Measurements from ENCODE around the gene SPRN.
A peak's percentile ranks its signal among the peaks of the same experiment; 100 is the strongest.
"Not testable (repeated sequence)": the region's sequence is repeated elsewhere in the genome, so short reads cannot be mapped to it uniquely, and the experiment has no call there.

SPRN gene, protein sequence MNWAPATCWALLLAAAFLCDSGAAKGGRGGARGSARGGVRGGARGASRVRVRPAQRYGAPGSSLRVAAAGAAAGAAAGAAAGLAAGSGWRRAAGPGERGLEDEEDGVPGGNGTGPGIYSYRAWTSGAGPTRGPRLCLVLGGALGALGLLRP

DNA sequence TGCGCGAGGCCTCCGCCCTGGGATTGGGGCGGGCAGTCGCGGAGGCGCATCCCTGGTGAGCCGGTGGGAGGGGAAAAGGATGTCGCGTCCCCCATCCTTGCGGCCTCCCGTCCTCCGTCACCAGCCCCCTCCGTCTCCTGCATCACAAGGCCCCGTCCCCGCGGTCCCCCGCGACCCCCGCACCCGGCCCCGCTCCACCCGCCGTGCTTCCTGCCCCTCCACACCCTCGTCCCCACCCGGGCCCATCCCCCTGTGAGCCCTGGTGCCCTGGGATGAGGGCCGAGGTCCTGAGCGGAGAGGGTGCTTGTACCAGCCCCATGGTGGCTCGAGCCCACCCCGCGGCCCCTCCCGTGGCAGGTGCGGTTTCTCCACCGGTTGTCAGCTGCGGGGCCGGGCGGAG is at the start of gene SPRN:
Gene SPRN (minus strand): TSS at position 25 of the 400 bp plus-strand sequence. CDS start 944 bp downstream, outside the sequence.
- in situ Hi-C loops (cut with HindIII; ENCODE audit: low sequenced_read_pairs); DNase-seq (ENCODE audit: low read depth): not testable (repeated sequence)
- H3K4me3 ChIP-seq (ENCODE audit: low read depth, low read length): peak within 1 kb of the TSS; percentile 15

DNA sequence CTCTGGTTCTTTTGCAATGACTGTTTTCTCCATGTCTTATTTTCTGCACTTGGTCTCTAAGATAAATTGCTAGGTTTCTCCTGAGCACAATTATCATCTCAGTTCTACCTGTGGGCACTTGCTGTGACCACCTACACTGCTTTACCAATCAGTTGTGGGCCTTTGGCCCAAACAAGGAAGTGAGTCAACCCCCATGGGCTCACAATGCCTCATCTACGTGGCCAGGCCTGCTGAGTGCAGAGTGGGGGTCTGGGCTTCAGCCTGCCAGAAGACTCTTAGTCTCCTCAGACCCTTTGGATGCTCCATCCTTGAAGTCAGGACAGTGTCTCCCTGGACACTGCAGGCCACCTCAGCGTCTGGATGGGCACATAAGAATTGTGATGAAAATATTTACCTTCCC is 49.6 kb upstream of the SPRN start:
- no peak overlapping the region for H3K4me3 ChIP-seq (ENCODE audit: low read depth, low read length)
- no peak for DNase-seq (ENCODE audit: low read depth)
- in situ Hi-C loops (cut with HindIII; ENCODE audit: low sequenced_read_pairs): no loop called here
- TF ChIP-seq, protein P1, sequence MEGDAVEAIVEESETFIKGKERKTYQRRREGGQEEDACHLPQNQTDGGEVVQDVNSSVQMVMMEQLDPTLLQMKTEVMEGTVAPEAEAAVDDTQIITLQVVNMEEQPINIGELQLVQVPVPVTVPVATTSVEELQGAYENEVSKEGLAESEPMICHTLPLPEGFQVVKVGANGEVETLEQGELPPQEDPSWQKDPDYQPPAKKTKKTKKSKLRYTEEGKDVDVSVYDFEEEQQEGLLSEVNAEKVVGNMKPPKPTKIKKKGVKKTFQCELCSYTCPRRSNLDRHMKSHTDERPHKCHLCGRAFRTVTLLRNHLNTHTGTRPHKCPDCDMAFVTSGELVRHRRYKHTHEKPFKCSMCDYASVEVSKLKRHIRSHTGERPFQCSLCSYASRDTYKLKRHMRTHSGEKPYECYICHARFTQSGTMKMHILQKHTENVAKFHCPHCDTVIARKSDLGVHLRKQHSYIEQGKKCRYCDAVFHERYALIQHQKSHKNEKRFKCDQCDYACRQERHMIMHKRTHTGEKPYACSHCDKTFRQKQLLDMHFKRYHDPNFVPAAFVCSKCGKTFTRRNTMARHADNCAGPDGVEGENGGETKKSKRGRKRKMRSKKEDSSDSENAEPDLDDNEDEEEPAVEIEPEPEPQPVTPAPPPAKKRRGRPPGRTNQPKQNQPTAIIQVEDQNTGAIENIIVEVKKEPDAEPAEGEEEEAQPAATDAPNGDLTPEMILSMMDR (IDR thresholded peaks at IDR 0.05; ENCODE audit: low read depth, low read length, missing control alignments): no peak

GRCh38 chr10:133473270-133473669 is 48.8 kb upstream of the SPRN start:
- in situ Hi-C loops (cut with HindIII; ENCODE audit: low sequenced_read_pairs): no loop called here
- TF ChIP-seq, protein P1 (IDR thresholded peaks at IDR 0.05; ENCODE audit: low read depth, low read length, missing control alignments): no peak
- no peak overlapping the region for H3K4me3 ChIP-seq (ENCODE audit: low read depth, low read length)
- DNase-seq (ENCODE audit: low read depth): no peak

DNA sequence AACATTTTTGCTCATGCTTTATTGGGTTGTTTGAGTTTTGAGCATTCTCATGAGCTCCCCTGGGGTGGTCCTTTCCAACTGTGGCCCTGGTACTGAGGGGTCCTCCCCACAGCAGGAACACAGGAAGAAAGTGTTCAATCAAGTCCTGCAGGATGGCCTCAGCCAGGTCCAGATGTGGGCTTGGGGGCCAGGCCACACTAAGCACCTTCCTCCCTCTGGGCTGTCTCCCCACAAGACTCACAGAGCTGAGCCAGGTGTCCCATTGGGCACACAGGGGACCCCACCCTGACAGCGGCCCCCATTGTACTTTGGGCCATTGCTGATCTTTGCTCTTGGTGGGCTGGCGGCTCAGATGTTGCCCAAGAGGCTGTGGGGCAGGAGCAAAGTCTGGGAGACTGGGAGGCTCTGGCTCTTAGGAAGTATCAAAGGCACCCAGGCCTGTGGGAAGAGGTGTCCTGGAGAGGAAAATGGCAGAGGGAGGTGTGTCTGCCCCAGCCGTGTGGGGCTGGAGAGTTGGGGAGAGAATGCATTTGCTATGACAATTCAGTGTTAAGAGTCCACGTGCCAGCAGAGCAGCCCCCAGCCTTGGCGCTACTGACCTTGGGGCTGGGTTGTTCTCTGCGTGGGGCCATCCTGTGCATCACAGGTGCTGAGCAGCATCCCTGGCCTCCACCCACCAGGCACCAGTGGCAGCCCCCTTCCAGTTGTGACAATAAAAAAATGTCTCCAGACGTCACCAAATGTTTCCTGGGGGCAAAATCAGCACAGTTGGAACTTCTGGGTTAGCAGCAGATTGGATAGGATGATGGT is 47.1 kb upstream of the SPRN start:
- no peak overlapping the region for H3K4me3 ChIP-seq (ENCODE audit: low read depth, low read length)
- in situ Hi-C loops (cut with HindIII; ENCODE audit: low sequenced_read_pairs): no loop called here
- TF ChIP-seq, protein P1 (IDR thresholded peaks at IDR 0.05; ENCODE audit: low read depth, low read length, missing control alignments): no peak
- no peak for DNase-seq (ENCODE audit: low read depth)

DNA sequence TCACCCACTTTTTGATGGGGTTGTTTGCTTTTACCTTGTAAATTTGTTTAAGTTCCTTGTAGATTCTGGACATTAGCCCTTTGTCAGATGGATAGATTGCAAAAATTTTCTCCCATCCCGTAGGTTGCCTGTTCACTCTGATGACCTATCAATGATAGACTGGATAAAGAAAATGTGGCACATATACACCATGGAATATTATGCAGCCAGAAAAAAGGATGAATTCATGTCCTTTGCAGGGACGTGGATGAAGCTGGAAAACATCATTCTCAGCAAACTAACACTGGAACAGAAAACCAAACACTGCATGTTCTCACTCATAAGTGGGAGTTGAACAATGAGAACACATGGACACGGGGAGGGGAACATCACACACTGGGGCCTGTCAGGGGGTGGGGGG is 44.8 kb upstream of the SPRN start:
- H3K4me3 ChIP-seq (ENCODE audit: low read depth, low read length); DNase-seq (ENCODE audit: low read depth); in situ Hi-C loops (cut with HindIII; ENCODE audit: low sequenced_read_pairs): not testable (repeated sequence)

DNA sequence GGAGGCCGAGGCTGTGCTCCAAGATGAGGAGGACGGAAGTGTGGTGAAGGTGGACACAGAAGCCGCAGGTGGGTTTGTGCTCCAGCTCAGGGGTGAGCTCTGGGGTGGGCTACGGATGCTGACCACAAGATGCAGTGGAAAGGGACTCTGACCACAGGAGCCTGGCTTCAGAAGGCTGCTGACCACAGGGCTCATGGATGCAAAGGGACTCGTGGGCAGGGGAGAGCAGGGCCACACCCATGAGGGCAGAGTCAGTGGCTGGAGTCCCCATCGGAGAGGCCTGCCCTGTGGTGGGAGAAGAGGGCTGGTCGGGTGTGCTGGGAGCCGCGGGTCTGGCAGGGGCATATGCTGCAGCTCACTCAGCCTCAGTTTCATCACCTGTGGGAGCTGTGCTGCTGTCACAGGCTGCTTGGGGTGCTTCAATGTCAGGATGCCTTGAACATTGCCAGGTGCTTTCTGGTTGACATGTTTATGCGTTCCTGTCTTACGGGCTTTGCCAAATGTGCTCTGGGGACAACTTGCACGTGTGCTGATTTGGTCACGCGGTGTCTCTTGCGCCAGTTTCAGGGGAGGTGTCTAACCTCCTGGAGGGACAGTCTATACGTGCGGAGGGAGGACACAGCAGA is 43.0 kb upstream of the SPRN start:
- TF ChIP-seq, protein P1 (IDR thresholded peaks at IDR 0.05; ENCODE audit: low read depth, low read length, missing control alignments): no peak
- in situ Hi-C loops (cut with HindIII; ENCODE audit: low sequenced_read_pairs): no loop called here
- DNase-seq (ENCODE audit: low read depth): no peak
- no peak overlapping the region for H3K4me3 ChIP-seq (ENCODE audit: low read depth, low read length)

GRCh38 chr10:133466683-133467275 is 42.4 kb upstream of the SPRN start:
- no peak for DNase-seq (ENCODE audit: low read depth)
- in situ Hi-C loops (cut with HindIII; ENCODE audit: low sequenced_read_pairs): no loop called here
- TF ChIP-seq, protein P1 (IDR thresholded peaks at IDR 0.05; ENCODE audit: low read depth, low read length, missing control alignments): no peak

More at GRCh38 chr10:133466683-133467275, 42.4 kb upstream of the SPRN start:
- no peak overlapping the region for H3K4me3 ChIP-seq (ENCODE audit: low read depth, low read length)

Data from astrocyte of the cerebellum (primary cell).